GM21723 (cell line): ENCODE data around the gene CCDC69.
A peak's percentile ranks its signal among the peaks of the same experiment; 100 is the strongest.
"Not testable (repeated sequence)": the region's sequence is repeated elsewhere in the genome, so short reads cannot be mapped to it uniquely, and the experiment has no call there.

Experiments
- ATAC-seq: cut with Tn5 transposase; IDR thresholded peaks from one replicate; pipeline ENCODE4 v1.9.1; 2021; ENCODE audit warnings: mild to moderate bottlenecking, moderate library complexity; ENCODE audit not compliant: unreplicated experiment

Gene CCDC69

DNA sequence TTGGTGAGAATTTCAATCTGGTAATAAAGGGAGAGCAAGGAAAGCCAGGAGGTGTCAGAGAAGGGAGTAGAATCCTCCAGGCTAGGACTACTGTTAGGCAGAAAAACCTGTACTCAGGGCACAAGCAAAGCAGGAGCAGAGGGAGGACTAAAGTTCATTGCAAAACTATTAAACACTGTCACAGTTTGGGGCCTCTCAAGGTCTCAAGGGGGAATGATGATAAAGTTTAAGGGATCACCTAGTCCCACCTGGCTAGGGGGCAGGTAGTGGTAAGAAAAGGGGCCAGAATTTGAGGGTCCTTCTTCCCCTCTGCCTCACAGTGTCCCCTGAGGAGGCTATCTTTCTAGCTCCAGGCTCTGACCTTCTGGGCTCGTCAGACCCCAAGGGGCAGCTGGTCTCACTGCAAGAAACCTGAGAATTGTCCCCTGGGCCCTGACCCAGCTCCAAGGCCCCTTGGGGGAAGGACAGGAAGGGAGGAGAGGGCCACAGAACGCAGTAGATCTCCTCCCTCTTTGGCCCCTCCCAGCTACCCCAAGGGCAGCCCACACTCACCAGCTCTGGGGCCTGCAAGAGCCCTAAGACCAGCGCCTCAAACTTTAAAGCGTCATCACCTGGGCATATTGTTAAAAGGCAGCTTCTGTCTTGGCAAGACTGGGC is 974 bp downstream of the CCDC69 start:
- ATAC-seq, result peak; percentile 77

DNA sequence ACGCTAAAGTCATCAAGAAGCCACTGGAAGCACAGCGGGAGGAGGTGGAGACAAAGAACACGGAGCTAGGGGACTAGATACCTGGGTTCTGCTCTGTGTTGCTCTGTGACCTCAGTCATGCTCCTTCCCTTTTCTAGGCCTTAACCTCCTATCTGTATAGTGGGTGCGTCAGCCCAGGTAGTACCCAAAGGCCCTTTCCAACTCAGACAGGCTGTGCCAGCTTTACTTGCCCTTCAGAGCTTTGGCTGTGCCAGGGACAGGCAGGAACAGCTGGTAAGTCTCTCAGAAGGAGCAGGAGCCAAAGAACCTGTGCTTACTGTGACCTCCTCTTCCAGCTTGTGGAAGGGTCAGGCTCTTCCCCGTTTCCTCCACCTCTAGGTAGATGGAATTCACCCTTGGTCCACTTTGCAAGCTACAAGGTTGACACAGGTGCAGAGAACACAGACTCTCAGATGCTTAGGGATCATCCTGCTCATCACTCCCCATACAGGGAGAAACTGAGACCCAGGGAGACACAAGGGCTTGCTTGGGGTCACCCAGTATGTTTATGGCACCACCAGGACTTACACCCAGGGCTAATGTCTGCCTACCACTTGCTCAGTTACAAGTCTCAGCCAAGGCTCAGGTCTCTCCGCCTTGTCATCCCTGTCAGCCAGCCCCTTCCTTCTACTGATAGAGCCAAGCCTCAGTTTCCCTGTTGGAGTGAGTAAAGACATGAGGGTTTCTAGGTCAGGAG is 1.7 kb downstream of the CCDC69 start:
- no peak for ATAC-seq

DNA sequence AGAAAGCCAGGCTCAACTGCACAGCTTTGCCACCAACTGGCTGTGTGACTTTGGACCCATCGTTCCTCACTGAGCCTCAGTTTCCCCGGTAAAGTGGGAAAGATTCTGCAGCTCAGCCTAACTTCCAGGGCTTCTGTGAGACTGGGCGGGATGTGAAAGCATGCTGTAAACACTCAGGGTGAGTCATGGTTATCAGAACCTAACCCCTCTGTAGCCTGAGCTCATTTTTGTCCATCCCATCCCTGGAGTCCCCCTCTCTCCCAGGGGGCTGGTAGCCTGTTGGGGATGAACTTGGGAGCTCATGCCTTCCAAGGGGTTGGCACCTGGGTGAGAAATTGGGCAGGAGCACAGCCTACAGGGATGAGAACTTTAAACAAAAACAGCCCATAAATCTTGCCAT is 2.3 kb downstream of the CCDC69 start:
- ATAC-seq, result no peak

DNA sequence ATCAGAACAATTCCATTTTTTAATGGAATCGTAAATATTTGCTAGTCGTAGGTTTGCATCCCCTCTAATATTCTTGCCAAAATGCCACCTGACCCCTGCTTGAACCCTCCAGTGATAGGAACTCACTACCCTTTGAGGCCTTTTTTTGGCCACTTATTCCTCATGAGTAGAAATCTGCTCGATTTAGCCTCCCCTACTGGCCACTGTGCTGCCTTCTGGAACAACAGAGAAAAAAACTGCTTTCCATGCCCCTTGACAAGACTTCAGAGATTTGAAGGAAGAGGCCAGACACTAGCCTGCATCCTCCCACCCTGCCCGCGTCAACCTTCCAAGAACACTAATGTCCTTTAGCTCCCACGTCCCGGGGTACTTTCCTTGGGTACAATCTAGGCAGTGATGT is 4.1 kb downstream of the CCDC69 start:
- ATAC-seq, result no peak

DNA sequence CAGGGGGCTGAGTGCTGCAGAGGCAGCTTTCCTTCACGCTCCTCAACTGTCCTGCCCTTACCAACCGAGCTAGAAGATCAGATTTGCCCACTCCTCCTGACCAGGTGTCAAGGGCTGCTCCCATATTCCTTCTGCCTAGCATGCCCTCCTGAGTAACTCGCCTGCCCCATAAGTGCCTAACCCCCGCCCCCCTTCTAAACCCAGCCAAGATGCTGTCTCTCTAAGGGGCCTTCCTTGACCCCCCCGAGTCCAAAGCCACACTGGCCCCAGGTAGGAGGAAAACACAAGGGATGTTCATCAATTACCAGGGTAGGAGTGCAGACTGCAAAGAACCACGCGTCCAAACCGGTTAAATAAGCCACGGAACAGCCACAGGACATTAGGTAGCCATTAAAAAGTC is 4.8 kb downstream of the CCDC69 start:
- no peak for ATAC-seq

DNA sequence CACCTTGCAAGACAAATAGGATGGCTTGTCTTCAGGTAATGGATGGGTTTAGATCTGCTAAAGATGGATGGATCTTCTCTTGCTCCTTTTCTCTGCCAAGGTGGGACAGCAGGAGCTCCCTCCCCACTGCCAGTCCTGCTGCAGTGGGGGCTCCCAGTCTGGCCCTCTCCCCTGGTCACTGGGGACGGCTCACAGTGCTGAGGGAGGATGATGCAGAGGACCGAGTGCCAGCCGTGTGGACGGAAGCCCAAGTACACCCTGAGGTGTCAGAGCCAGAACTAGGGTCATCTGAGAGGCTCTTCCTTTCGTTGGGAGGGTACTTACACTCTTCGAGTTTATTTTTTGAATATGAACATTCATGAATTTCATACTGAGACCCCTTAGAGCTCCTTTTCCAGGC is 5.7 kb downstream of the CCDC69 start:
- no peak for ATAC-seq

DNA sequence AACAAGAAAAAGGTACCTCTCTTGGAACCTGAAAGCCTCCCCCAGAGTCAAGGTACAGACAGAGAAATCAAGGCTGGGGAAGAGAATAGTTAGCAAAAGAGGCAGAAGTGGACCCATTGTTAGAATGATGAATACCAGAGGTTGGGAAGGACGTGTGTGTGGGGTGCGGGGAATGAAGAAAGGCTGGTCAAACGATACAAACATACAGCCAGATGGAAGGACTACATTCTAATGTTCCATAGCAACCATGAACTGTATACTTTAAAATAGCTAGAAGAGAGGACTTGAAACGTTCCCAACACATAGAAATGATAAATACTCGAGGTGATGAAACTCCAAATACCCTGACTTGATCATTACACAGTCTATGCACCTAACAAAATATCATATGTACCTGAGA is 7.1 kb downstream of the CCDC69 start:
- no peak for ATAC-seq

DNA sequence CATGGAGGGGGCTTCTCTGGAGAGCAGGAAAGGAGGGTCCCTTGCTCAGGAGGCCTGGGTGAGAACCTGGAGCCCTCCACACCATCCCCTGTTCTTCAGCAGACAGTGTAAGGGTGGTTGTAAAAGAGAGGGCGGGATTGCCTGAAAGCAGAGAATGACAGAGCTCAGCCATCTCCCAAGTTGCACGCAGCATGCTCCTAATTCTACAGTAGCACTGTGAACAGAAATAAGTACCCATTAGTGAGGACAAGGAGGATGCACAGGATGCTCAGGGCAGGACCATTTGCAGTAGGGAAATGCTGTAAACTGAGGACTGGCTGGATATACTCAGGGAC is 8.4 kb downstream of the CCDC69 start:
- no peak for ATAC-seq

DNA sequence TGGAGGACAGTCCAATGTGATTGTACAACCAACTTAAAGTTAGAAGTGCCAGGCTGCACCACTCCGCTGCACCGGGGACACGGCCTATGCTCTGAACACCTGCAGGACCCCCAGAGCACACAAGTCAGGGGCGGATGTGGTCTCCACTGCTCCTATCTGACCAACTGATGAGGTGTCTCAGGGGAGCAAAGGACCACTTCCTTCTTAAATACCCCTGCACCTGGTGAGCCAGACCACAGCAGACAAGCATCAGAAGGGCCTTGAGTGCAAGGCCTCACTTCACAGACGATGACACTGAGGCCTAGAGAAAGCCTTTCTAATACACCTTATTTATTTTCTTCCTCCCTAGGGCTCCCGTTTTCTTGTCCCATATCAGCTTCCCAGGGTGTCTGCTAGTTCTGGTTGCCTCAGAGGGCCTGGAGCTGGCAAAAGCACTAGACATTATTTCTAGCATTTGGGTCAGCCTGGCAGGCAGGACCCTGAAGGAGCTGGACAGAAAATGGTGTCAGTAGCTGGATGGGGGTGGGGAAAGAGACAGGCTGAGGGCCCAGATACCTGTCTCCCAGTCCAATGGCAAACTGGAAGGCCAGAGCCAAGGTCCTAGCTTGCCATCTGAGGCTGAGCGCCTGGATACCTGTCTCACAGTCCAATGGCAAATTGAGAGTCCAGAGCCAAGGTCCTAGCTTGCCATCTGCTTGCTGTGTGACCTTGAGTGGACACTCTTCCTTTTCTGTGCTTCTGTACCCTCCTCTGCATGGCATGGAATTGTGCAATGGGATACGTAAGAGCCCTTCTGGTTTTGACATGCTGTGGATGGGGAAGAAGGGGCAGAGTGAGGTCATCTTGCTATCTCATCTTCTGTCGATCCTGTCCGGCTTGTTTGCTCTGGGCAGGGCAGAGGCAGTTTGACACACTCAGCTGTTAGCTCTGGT is 9.0 kb downstream of the CCDC69 start:
- peak; percentile 61 for ATAC-seq

DNA sequence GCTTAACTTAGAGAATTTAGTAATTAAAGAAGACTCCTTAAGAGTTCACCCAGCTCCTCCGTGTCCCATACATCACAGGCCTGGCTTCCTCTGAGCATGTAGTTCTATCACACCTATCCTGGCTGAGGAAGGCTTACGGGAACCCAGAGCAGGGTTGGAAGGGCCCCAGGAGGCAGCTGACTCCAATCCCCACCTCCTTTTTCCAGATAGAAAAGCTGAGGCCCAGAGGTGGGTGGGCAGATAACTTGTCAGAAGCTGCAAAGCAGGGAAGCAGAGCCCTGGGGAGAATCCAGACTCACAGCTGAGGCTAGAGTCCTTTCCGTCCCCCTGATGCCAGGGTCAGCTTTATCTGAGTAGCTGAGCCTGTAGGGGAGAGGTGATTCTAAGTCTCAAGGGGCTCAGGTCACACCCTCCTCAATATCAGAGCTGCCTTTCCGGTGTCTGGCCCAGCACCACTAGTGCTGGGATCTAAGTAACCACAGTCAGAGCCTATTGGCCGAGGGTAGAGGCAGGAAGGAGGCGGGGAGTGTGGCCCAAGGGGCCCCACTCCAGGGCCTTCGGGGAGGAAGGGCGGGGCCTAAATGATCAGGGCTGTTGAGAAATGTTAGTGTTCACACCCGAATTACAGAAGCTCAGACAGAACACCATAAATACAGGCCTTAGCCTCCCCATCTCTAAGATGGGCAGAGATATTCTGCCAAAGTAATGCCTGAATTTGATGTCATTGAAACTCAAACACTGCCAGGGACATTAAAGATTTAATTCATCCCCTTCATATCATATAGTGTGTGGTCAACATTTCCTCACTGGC is 9.9 kb downstream of the CCDC69 start:
- peak; percentile 80 for ATAC-seq

DNA sequence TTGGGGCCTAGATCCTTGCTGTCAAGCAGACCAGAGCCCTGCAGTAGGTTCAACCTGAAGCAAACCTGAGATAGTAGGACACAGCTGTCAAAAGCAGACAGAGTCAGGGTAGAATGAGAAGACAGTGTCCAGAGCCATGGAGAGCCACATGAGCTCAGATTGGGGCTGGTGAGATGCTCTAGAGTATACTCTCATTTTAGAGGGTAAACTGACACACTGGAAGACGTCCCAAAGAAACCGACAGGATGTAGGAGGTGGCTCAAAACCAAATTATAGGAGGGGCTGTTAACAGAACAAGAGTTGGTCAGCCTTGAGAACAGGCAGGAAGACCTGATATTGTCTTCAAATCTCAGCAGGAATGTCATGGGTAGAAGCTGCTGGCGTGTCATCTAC is 11.5 kb downstream of the CCDC69 start:
- ATAC-seq, result no peak

DNA sequence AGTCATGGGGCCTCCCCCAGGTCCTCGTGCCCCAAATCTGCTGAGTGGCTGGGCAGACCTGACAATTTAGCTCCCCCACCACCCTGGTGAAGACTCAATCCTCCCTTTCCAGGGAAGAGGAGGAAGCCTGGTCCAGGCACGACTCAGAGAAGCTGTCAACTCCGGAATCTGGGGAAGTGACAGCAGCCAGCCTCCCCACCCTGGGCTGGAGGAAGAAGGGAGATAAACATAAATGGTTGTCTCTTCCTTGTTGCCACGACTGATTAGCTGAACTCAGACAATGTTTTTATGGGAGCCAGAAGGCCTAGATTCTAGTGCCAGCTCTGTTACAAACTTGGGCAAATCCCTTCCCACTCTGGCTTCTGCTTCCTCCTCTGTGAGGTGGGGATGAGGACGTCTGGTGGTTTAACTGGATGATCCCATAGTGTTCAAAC is 15.4 kb downstream of the CCDC69 start:
- no peak for ATAC-seq

DNA sequence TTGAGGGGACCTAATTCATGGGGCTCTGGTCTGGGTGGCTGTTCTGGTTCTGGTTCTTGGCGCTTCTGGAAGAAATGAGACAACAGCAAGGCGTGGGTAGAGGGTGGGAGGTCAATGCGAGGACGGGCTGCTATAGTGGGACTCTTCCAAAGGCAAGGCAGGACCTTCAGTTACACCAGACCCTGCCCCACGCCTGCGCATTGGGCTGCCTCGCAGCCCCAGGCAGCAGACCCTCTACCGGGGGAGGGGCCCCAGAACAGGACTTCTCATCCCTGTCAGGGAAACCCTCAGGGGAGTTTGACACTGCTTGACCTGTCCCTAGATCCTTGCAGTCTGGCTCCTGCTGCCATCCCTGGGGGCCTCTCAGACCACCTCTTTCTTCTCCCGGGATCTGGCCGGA is 18.5 kb downstream of the CCDC69 start:
- no peak for ATAC-seq

DNA sequence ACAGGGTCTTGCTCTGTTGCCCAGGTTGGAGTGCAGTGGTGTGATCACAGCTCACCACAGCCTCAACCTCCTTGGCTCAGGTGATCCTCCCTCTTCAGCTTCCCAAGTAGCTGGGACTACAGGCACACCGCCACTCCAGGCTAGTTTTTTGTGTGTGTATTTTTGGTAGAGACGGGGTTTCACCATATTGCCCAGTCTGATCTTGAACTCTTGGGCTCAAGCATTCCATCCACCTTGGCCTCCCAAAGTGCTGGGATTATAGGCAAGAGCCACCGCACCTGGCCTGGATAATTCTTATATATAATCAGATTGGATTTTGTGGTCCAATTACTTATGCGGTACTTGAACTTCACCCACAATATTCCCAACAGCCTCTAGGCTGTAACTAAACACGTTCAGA is 19.8 kb downstream of the CCDC69 start:
- no peak for ATAC-seq

DNA sequence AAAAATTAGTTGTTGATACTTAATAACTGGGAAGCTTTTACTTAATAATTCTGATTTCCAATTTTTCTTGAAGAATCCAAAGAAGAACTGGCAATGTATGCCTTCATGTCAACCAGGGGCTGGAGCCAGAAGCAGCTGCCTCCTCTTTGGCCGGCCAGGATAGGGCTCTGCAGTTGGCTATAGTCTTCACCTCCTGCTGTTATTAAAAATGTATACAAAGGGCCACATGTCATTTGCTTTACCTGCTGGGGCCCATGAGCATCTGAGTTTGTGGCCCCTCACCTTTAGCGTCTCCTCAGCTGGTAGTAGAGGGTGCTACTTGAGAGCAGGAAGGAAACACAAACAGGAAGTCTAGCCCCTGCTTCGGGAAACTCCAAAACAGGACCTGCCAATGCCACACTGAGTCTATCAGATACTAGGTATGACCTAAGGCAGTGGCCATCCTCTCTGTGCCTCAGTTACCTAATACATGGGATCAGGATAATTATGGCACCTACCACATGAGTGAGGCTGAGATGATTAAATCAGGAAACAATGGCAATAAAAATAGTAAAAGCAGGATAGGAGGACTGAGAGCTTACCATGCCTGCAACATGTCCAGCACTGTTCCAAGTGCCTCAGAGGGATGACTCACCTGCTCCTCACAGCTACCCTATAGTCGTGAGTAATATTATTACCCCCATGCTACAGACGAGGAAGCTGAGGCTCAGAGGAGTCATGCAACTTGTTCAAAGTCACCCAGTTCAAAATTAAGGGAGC is 21.3 kb downstream of the CCDC69 start:
- ATAC-seq, result no peak

DNA sequence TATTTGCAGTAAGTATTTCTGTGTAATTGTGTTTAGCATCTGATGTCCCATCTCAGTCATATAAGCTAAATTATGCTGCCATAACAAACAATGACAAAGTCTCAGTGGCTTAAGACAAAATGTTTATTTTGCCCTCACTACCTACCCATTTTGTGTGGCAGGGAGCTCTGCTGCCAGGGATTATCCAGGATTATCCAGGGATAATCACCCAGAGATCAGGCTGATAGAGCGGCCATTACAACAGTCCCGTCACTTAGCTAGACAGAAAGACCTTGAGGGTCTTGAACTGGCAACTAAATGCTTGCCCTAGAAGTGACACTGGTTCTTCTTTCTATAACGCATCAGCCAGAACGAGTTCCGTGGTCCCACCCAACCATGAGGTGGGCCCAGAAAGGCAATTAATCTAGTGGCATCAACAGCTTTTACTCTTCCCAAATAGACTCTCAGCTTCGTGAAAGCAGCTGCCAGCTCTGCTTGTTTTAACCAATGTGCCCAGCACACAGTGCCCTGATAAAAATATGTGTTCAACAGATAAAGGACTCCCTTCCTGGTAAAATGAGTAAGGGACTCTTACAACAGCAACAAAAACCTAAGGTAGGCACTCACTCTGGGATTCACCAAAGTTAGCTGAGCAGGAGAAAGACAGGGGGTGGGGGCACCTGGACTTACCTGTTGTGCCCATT is 22.8 kb downstream of the CCDC69 start:
- ATAC-seq, result no peak

DNA sequence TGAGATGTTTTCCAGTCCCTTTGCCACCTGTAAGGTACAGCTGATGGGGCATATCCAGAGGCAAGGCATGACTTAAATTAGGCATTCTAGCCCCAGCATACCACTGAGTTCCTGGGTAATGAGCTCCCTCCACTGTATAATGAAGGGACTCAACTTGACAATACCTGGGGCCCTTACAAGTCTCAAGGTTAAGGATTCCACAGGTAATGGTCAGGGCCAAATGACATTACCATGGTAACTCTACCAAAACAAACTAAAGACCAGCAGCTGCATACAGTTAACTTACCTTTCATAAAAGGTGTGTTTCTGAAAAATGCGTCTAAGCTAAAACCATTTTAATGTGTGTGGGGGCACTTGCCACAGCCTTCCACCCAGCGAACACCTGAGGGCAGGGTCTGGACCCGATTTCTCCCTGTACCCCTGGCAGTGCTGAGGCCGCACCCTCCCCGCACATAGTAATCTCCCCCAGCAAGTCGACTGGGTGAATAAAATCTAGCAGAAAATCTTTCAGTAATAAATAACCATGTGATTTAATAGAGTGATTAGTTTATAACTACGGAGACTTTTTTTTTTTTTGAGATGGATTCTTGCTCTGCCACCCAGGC is 24.2 kb downstream of the CCDC69 start:
- no peak for ATAC-seq

DNA sequence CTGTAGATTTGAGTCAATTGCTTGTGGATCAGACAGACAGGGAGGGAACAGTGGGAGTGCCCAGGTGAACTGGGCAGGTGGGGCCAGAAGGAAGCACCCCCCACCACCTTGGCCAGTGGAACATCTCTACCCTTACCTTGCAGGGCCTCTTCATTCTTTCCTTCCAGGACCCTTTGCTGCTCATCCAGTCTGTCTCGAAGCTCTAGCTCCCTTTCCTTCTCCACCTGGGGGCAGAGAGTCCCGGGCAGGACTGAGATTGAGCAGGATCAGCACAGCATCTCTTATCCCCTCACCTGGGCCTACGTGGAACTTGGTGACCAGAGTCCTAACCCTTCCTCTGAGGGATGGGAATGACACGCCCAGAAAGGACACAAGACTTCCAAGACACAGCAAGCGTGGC is 25.0 kb downstream of the CCDC69 start:
- no peak for ATAC-seq

DNA sequence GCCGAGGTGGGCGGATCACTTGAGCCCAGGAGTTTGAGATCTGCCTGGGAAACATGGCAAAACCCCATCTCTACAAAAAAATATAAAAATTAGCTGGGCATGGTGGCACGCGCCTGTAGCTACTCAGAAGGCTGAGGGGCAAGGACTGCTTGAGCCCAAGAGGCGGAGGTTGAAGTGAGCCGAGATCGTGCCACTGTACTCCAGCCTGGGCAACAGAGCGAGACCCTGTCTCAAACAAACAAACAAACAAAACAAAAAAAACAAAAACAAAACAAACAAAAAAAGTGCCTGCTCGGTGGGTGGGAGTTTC is 26.6 kb downstream of the CCDC69 start:
- ATAC-seq, result not testable (repeated sequence)
